Neutrophil (primary cell): ENCODE data around the gene RAD54L.

Experiments
- H3K27ac ChIP-seq: fragments of 200-600 bp; sonication (generic); 2 replicates; pipeline ENCODE4 v1.5.1; 2016; ENCODE audit warnings: mild to moderate bottlenecking, moderate library complexity
- H3K27me3 ChIP-seq: fragments of 200-600 bp; sonication (generic); 2 replicates; pipeline ENCODE4 v1.6.0; 2016; ENCODE audit warnings: mild to moderate bottlenecking
- H3K36me3 ChIP-seq: fragments of 200-600 bp; sonication (generic); 2 replicates; pipeline ENCODE4 v1.5.1; 2017
- H3K4me1 ChIP-seq, 2 experiments: fragments of 200-600 bp in 1 of 2; sonication (generic) in 1 of 2; 1 replicate in 1 of 2; 2 replicates in 1 of 2; pipeline versions ENCODE4 v1.5.1 to v1.6.1; 2013 to 2016; ENCODE audit warnings: low read depth in 1 of 2, low read length in 1 of 2, mild to moderate bottlenecking in 1 of 2, moderate library complexity in 1 of 2; ENCODE audit not compliant: control insufficient read depth in 1 of 2, insufficient read depth in 1 of 2
- H3K4me3 ChIP-seq, 2 experiments: fragments of 200-600 bp in 1 of 2; sonication (generic) in 1 of 2; 1 replicate in 1 of 2; 2 replicates in 1 of 2; pipeline ENCODE4 v1.5.1; 2013 to 2016; ENCODE audit warnings: low read depth in 1 of 2, low read length in 1 of 2, mild to moderate bottlenecking in 1 of 2, moderate library complexity in 1 of 2
- H3K9me3 ChIP-seq: fragments of 200-600 bp; sonication (generic); 2 replicates; pipeline ENCODE4 v1.5.1; 2016
- TF ChIP-seq, protein P1 (sequence below): fragments of 200-600 bp; sonication (generic); IDR thresholded peaks from 2 replicates; pipeline ENCODE4 v1.5.1; 2016; ENCODE audit warnings: antibody characterized with exemption

Gene RAD54L

DNA sequence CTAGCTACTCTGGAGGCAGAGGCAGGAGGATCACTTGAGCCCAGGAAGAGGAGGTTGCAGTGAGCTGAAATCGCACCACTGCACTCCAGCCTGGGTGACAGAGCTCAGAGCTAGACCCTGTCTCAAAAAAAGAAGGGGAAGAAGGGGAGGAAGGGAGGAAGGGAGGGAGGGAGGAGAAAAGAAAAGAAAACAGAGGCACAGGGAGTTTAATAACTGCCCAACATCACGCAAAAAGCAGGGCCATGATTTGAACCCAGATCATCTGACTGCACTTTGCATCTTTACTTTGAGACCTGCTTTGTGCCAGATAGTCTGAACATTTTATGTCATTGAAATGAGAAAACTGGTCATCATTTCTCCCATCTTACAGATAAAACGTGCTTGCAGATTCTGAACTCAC, 42.4 kb upstream of the RAD54L start:
- Histone ChIP-seq H3K27me3 (no peaks in the 10 kb centered on the region), H3K36me3 (no peaks in the 10 kb centered on the region), H3K4me3 (no peak overlapping the region), H3K4me1 (peaks cover 20 to 21% of the 10 kb centered on the region in 2 experiments), H3K27ac (no peak overlapping the region), H3K9me3 (no peaks in the 10 kb centered on the region)
- TF ChIP-seq, protein P1, sequence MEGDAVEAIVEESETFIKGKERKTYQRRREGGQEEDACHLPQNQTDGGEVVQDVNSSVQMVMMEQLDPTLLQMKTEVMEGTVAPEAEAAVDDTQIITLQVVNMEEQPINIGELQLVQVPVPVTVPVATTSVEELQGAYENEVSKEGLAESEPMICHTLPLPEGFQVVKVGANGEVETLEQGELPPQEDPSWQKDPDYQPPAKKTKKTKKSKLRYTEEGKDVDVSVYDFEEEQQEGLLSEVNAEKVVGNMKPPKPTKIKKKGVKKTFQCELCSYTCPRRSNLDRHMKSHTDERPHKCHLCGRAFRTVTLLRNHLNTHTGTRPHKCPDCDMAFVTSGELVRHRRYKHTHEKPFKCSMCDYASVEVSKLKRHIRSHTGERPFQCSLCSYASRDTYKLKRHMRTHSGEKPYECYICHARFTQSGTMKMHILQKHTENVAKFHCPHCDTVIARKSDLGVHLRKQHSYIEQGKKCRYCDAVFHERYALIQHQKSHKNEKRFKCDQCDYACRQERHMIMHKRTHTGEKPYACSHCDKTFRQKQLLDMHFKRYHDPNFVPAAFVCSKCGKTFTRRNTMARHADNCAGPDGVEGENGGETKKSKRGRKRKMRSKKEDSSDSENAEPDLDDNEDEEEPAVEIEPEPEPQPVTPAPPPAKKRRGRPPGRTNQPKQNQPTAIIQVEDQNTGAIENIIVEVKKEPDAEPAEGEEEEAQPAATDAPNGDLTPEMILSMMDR: no peak

DNA sequence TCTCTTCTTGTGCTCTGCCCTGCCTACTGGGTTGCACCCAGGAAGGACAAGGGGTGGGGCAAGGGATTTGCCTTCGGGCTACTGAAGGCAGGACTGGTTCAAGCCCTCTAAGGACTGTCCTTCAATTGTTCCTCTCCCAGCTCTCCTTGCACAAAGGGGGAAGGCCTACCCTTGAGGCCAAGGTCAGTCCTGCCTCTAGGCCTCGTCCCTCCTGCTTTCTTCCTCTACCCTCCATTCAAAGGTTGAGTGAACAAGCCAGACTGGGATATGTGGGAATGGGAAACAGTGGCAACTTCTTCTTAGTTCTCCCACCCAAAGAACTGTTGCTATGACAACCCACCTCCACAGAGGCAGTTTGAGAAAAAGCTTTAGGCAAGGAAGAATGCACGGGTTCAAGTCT, 41.8 kb upstream of the RAD54L start:
- Histone ChIP-seq H3K4me1 (peaks cover 20 to 21% of the 10 kb centered on the region in 2 experiments), H3K27me3 (no peaks in the 10 kb centered on the region), H3K36me3 (no peaks in the 10 kb centered on the region), H3K4me3 (no peak overlapping the region), H3K27ac (no peak overlapping the region), H3K9me3 (no peaks in the 10 kb centered on the region)
- TF ChIP-seq, protein P1: no peak

DNA sequence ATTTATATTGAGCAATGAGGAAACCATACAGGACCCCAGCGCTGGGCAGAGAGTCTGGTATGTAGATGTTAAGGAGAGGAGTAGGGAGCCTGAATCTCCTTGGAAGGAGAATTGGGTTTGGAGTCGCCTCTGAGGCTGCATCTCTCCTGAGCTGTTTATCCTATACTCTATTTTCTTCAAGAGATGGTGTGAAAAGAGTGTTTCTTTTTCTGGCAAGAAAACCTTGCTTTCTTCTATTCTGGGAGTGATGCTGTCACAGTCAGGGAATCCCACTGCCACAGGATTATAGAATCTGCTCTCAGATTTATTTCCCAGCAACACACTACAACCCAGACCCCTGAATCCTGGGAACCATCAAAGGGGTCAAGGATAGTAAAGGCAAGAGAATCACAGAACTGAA, 41.2 kb upstream of the RAD54L start:
- H3K9me3 ChIP-seq: no peaks in the 10 kb centered on the region
- peaks cover 20 to 21% of the 10 kb centered on the region in 2 experiments for H3K4me1 ChIP-seq
- H3K36me3 ChIP-seq: no peaks in the 10 kb centered on the region
- TF ChIP-seq, protein P1: no peak
- no peak overlapping the region for H3K4me3 ChIP-seq
- H3K27ac ChIP-seq: no peak overlapping the region
- no peaks in the 10 kb centered on the region for H3K27me3 ChIP-seq

DNA sequence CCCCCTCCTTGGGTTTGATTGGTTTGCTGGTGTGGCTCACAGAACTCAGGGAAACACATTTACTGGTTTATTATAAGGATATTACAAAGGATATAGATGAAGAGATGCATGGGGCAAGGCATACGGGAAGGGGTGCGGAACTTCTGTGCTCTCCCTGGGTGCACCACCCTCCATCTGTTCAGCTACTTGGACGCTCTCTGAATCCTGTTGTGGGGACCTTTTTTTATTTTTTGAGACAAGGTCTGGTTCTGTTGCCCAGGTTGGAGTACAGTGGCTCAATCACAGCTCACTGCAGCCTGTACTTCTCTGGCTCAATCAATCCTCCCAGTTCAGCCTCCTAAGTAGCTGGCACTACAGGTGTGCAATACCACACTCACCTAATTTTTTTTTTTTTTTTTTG, 37.0 kb upstream of the RAD54L start:
- TF ChIP-seq, protein P1: no peak
- Histone ChIP-seq H3K27ac (no peak overlapping the region), H3K4me3 (no peak overlapping the region), H3K36me3 (no peaks in the 10 kb centered on the region), H3K9me3 (no peaks in the 10 kb centered on the region), H3K4me1 (no peaks in the 10 kb centered on the region), H3K27me3 (no peaks in the 10 kb centered on the region)

DNA sequence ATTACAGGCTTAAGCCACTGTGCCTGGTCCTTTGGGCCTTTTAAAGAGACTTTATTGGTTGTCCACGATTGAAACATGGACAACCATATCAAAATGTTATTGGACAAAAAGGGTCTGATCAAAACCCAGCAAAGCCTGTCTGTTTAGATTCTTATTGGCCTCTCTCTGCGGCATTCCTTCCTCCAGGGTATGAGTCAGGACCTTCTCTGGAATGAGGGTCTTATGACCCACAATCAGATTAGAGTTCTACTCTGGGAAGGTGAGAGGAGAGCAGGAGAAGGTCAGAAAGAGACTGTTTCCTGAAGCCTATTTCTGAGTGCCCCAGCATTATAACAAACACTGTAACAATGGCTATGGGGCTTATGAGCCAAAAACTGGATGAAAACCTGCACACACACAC, 36.5 kb upstream of the RAD54L start:
- H3K27ac ChIP-seq: no peak overlapping the region
- no peaks in the 10 kb centered on the region for H3K27me3 ChIP-seq
- TF ChIP-seq, protein P1: no peak
- no peaks in the 10 kb centered on the region for H3K4me1 ChIP-seq
- no peak overlapping the region for H3K4me3 ChIP-seq
- no peaks in the 10 kb centered on the region for H3K36me3 ChIP-seq
- no peaks in the 10 kb centered on the region for H3K9me3 ChIP-seq

DNA sequence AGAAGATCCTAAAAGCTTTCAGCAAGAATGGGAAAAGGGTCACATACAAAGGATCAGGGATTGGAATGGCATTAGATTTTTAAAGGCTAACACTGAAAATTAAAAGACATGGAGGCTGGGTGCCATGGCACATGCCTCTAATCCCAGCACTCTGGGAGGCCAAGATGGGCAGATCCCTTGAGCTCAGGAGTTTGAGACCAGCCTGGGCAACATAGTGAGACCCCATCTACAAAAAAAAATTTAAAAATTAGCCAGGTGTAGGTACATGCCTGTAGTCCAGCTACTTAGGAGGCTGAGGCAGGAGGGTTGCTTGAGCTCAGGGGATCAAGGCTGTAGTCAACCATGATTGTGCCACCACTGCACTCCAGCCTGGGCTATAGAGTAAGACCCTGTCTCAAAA, 32.1 kb upstream of the RAD54L start:
- H3K4me1 ChIP-seq: no peaks in the 10 kb centered on the region
- TF ChIP-seq, protein P1: no peak
- no peak overlapping the region for H3K27ac ChIP-seq

More for the DNA sequence above, 32.1 kb upstream of the RAD54L start:
- H3K36me3 ChIP-seq: peaks cover 3% of the 10 kb centered on the region
- no peak overlapping the region for H3K4me3 ChIP-seq
- no peaks in the 10 kb centered on the region for H3K9me3 ChIP-seq
- H3K27me3 ChIP-seq: no peaks in the 10 kb centered on the region
